Esophagus muscularis mucosa (tissue), 4 donors: ENCODE data around the gene JPH2. TPM values are rescaled to one million over a fixed set of nuclear protein-coding genes. Genes with fewer than 3 reads are reported as not detected.

Source experiments
- DNase-seq: peaks from one replicate; pipeline ENCODE4 v3.0.0-alpha.2; 2017; ENCODE audit errors: extremely low spot score
- H3K27ac ChIP-seq, 4 donors: fragments of 200-600 bp; sonication (generic); replicated peaks in 1 of 4; 1 replicate in 3 of 4; 2 replicates in 1 of 4; pipeline ENCODE4 v1.5.1; 2016 to 2019; ENCODE audit warnings: mild to moderate bottlenecking in 1 of 4
- H3K27me3 ChIP-seq, 4 donors: fragments of 200-600 bp; sonication (generic); one replicate each; pipeline versions ENCODE4 v1.5.1 to v1.6.0; 2016 to 2019
- H3K36me3 ChIP-seq, 4 donors: fragments of 200-600 bp; sonication (generic); one replicate each; pipeline ENCODE4 v1.5.1; 2016 to 2019
- H3K4me1 ChIP-seq, 4 donors: fragments of 200-600 bp; sonication (generic); one replicate each; pipeline ENCODE4 v1.5.1; 2016 to 2019
- H3K4me3 ChIP-seq, 4 donors: fragments of 200-600 bp; sonication (generic); 1 replicate in 2 of 4; 2 replicates in 2 of 4; pipeline ENCODE4 v1.5.1; 2016 to 2019; ENCODE audit warnings: mild to moderate bottlenecking in 4 of 4, moderate library complexity in 1 of 4
- H3K9me3 ChIP-seq, 4 donors: fragments of 200-600 bp; sonication (generic); 1 replicate in 3 of 4; 2 replicates in 1 of 4; pipeline ENCODE4 v1.5.1; 2016 to 2019
- CTCF ChIP-seq, 3 experiments: fragments of 200-600 bp in 2 of 3; fragments of 450-650 bp in 1 of 3; sonication (generic) in 2 of 3; IDR thresholded peaks; one replicate each; pipeline ENCODE4 v1.5.1; 2017 to 2019; ENCODE audit warnings: antibody characterized with exemption in 3 of 3, mild to moderate bottlenecking in 2 of 3, moderate library complexity in 1 of 3
- EP300 ChIP-seq: sonication (generic); formaldehyde crosslinking; IDR thresholded peaks from one replicate; pipeline ENCODE4 v1.6.1; 2017; ENCODE audit warnings: antibody characterized with exemption
- POLR2A ChIP-seq: fragments of 450-650 bp; IDR thresholded peaks from one replicate; pipeline ENCODE4 v1.6.1; 2017; ENCODE audit warnings: antibody characterized with exemption, moderate library complexity, mild to moderate bottlenecking, low read depth
- POLR2AphosphoS5 ChIP-seq, 2 donors: sonication (generic); formaldehyde crosslinking; IDR thresholded peaks; one replicate each; pipeline ENCODE4 v1.6.1; 2017; ENCODE audit warnings: antibody characterized with exemption in 2 of 2
- WGBS: methylation state at CpG from one replicate; pipeline ENCODE4 v1.1.5; 2018; 5-methylcytosine and 5-hydroxymethylcytosine counted together
- intact Hi-C: fragments of 100-400 bp; cut with DNase I; formaldehyde crosslinking; loops from one replicate; pipeline ENCODE4 v1.15.1; 2023
- total RNA-seq, 4 donors: library from RNA; depleted of rRNA; stranded (reverse); fragments of >200 nt; gene quantifications; one replicate each; pipeline versions ENCODE4 v1.1.0 to v1.2.1, GENCODE V29; 2016

JPH2 gene
- total RNA-seq, 4 donors from 2014 or later = 187 to 441 (median 295) TPM

DNA sequence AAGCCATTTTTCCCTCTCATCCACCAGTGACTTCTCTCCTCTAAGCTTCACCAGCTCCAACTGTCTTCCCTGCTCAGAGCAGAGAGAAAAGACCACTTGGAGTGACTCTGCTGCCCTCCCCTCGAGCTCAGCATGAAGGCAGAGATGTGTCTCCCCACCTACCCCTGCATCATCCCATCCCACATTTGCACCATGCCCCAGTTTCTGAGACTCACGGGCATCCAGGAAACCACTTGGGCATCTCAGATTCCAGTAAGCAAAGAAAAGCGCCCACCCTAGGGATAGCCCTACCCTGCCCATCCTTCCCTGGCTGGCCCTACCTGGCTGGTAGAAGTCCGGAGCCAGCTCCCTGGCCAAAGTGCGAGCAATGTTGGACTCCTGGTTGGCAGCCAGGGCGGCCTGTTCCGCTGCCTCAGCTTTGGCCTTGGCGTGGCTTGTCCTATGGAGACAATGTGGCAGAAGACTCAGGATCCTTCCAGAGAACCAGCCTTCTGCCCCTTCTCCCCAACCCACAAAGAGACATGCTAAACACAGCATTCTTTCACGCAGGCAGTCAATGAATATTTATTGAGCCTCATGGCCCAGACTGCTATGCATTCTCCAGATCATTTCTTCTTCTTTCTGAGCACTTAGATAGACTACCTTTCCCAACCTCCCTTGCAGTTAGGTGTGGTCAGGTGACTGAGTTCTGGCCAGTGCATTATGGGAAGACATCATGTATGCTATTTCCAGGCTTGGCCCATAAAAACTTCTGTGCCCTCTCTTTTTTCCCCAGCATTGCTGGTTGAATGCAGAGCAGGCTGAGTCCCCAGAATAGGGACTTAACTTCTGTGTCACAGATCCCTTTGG lies 68.6 kb downstream of the JPH2 start:
- peaks cover 0 to 24% (median 10%) of the 10 kb centered on the region in 4 donors for H3K36me3 ChIP-seq
- no peaks in the 10 kb centered on the region for H3K9me3 ChIP-seq
- peak overlapping the region; percentile 71 to 81 (median 75) for H3K27ac ChIP-seq
- H3K4me1 ChIP-seq = peaks cover 34 to 95% (median 90%) of the 10 kb centered on the region in 4 donors
- TF ChIP-seq CTCF (IDR thresholded peaks at IDR 0.05) (no peak), POLR2A (no peak)
- H3K27me3 ChIP-seq = peaks cover 0 to 17% (median 7%) of the 10 kb centered on the region in 4 donors
- no peak for DNase-seq
- H3K4me3 ChIP-seq = no peak overlapping the region
- WGBS = 75% methylated on average over 6 of the region's 9 CpGs
- intact Hi-C loops = loop anchor here (10.0 kb wide), 1 partner anchor 186 kb away; no protein-coding TSS in a partner anchor

- Histone ChIP-seq H3K4me3 (no peak overlapping the region), H3K4me1 (peaks cover 27 to 95% (median 90%) of the 10 kb centered on the region in 4 donors), H3K27me3 (peaks cover 0 to 15% (median 7%) of the 10 kb centered on the region in 4 donors), H3K27ac (peak overlapping the region; percentile 71 to 81 (median 75)), H3K36me3 (peaks cover 0 to 28% (median 13%) of the 10 kb centered on the region in 4 donors), H3K9me3 (no peaks in the 10 kb centered on the region)
- no peak for DNase-seq
- intact Hi-C loops = loop anchor here (2.0 to 10.0 kb wide), 2 partner anchors 73 to 187 kb away; no protein-coding TSS in a partner anchor
- TF ChIP-seq POLR2AphosphoS5 (IDR thresholded peaks at IDR 0.05) = no peak
- no peak for TF ChIP-seq POLR2A
- no peak for TF ChIP-seq EP300
- TF ChIP-seq CTCF (IDR thresholded peaks at IDR 0.05) = no peak
- 72% methylated on average over 8 of the region's 8 CpGs for WGBS
Observed at GRCh38 chr20:44117296-44118184, 69.4 kb downstream of the JPH2 start.

DNA sequence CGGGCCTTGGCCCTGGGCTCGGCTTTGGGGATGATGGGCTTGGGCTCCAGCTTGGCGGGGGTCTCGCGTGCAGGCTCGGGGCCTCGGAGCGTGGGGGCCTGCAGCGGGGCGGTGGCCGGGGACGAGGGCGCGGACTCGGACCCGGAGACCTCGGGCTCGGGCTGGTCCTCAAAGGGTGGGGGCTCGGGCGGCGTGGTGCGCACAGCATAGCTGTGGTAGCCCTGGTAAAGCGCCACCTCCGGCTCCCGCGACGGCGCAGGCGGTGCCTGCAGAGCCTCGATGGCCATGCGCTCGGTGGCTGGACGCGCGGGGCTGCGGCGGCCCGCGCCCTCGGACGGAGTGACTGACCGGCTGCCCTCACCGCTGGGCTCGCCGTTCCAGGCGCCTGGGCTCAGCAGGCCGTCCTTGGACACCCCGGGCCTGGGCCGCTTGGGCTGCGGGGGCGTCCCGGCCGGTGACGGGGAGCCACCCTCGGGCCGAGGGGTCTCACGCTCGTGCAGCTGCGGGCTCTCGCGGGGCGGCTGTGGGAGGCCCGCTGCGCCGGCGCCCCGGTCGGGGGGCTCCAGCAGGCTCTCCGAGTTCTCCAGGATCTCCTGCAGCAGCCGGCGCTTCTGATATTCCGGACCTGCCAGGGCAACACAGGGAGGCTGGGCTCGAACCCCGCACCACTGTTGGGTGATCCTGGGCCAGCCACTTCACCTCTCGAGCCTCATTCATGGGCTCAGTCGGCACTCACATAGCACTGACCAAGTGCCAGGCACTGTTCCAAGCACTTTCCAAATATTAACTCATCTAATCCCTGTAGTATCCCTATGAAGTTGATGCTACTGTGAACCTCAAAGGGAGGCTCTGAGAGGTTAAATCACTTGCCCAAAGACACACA lies 71.0 kb downstream of the JPH2 start:
- WGBS = 55% methylated on average over 2 of the region's 76 CpGs

More for the DNA sequence above, 71.0 kb downstream of the JPH2 start:
- Histone ChIP-seq H3K4me3 (no peak overlapping the region), H3K27me3 (peaks cover 0 to 15% (median 7%) of the 10 kb centered on the region in 4 donors), H3K27ac (peak overlapping the region; percentile 71 to 81 (median 75)), H3K4me1 (peaks cover 32 to 93% (median 90%) of the 10 kb centered on the region in 4 donors), H3K9me3 (no peaks in the 10 kb centered on the region), H3K36me3 (peaks cover 0 to 32% (median 14%) of the 10 kb centered on the region in 4 donors)
- intact Hi-C loops = loop anchor here (2.0 to 10.0 kb wide), 2 partner anchors 75 to 189 kb away; no protein-coding TSS in a partner anchor
- DNase-seq = no peak
- TF ChIP-seq CTCF (IDR thresholded peaks at IDR 0.05) (no peak), POLR2AphosphoS5 (IDR thresholded peaks at IDR 0.05) (no peak), POLR2A (no peak), EP300 (no peak)
